ENCODE data around the gene AADACL4.

The AADACL4 gene

DNA sequence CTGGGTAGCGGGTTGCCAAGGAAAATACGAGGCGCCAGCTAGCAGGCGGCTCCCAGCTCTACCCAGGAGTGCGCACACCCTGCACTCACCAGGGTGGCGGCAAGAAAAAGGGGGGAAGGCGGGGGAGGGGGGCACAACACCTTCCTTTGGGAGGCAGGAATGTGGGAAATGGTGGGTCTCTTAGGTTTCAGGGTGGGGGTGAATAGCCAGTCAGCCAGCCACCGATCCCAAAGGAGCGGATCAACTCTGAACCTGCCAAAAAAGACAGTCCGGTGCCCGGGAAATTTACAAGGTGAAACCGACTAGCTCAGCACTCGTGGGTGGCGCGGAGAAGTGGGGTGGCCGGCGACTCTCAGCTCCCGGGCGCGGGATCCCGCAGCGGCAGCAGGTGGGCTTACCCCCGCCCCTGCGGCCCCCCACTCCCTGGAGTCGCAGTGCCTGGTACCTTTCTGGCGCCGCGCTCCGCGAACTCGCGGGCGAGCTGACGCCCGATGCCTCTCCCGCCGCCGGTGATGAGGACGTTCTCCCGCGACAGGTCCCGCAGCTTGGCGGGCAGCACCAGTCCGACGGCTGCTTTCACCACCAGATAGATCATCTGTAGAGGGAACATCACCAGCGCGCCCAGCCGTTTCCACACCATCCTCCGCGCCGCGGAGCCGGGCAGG lies 27.0 kb upstream of the AADACL4 start:
- no peak for TF ChIP-seq CTCF (conservative IDR thresholded peaks at IDR 0.05; ENCODE audit: control insufficient read depth, insufficient read depth, low read depth, low read length)
- DNase-seq (ENCODE audit: low read depth), result no peak
- H3K4me3 ChIP-seq (ENCODE audit: control insufficient read depth, low read depth, low read length), result peak overlapping the region; percentile 65

DNA sequence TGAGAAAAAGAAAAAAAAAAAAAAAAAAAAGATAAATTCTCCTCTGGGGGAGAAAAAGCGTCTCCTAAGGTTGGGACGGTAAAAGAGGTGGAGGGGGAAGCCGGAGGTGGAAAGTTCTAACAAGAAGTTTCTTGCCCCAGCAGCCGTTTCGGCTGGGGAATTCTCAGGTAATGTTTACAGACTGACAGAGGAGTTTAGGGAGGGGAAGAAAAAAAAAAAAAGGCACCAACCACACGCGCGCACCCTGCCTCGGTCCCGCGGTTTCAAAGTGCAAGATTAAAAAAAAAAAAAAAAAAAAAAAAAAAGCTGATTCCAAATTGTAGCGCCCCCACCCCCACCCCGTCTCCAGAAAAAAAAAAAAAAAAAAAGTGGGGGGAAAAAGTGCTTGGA lies 26.4 kb upstream of the AADACL4 start:
- DNase-seq (ENCODE audit: low read depth), result no peak
- H3K4me3 ChIP-seq (ENCODE audit: control insufficient read depth, low read depth, low read length), result peak overlapping the region; percentile 65
- TF ChIP-seq CTCF (conservative IDR thresholded peaks at IDR 0.05; ENCODE audit: control insufficient read depth, insufficient read depth, low read depth, low read length), result no peak

DNA sequence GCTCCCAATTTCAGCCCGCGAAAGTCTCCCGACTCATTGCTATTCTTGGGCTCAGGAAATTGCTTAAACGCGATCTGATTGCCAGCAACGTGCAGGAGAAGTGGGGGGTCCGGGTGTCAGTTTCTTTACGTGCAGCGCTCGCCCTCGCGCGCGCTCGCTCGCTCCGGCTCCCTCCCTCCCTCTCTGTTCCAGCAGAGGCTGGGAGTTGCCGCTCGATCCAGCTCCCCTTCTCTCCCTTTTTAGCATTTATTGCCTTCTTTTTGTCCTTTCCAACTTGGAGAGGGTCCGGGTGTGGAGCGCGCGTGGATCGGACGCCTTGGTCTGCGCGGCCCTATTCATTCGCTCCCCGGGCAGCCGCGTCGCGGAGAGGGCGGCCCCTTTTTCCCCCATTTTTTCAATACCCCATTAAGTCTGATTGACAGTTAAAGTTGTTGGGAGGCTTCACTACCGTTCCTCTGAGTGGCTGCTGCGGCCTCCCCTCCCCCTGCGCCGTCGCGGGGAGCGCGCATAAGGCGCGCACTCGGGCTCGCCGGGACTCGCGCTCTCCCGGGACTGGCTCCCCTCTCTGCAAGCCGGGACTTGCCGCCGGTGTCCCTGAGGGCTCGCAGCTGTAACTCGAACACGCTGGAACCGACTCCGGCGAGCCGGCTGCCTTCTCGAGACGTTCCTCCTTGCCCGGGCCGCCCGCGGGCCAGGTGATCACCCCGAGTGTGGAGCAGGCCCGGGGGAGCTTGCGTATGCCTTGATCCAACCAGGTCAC lies 25.8 kb upstream of the AADACL4 start, which contains the start of gene DHRS3:
TSS of gene DHRS3 (minus strand) at position 310 of the 760 bp plus-strand sequence. CDS start 862 bp downstream, outside the sequence.
- peak within 1 kb of the TSS; percentile 65 for H3K4me3 ChIP-seq (ENCODE audit: control insufficient read depth, low read depth, low read length)
- DNase-seq (ENCODE audit: low read depth), result peak; percentile 56
- TF ChIP-seq CTCF (conservative IDR thresholded peaks at IDR 0.05; ENCODE audit: control insufficient read depth, insufficient read depth, low read depth, low read length), result no peak

DNA sequence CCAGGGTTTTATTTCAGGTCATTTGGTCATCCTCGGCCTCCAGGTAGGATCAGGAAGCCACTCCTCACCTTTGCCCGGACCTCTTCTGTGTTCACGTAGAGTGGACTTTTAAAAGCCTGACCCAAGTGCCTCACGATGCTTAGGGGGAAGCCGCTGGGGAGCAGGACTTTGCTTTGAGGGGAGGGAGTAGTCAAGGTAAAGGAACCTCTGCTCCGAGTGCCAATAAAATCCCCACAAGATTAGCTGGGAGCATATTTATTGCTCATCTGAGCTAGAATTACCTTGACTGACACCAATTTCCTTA lies 25.3 kb upstream of the AADACL4 start:
- H3K4me3 ChIP-seq (ENCODE audit: control insufficient read depth, low read depth, low read length), result peak overlapping the region; percentile 65
- no peak for TF ChIP-seq CTCF (conservative IDR thresholded peaks at IDR 0.05; ENCODE audit: control insufficient read depth, insufficient read depth, low read depth, low read length)
- no peak for DNase-seq (ENCODE audit: low read depth)

DNA sequence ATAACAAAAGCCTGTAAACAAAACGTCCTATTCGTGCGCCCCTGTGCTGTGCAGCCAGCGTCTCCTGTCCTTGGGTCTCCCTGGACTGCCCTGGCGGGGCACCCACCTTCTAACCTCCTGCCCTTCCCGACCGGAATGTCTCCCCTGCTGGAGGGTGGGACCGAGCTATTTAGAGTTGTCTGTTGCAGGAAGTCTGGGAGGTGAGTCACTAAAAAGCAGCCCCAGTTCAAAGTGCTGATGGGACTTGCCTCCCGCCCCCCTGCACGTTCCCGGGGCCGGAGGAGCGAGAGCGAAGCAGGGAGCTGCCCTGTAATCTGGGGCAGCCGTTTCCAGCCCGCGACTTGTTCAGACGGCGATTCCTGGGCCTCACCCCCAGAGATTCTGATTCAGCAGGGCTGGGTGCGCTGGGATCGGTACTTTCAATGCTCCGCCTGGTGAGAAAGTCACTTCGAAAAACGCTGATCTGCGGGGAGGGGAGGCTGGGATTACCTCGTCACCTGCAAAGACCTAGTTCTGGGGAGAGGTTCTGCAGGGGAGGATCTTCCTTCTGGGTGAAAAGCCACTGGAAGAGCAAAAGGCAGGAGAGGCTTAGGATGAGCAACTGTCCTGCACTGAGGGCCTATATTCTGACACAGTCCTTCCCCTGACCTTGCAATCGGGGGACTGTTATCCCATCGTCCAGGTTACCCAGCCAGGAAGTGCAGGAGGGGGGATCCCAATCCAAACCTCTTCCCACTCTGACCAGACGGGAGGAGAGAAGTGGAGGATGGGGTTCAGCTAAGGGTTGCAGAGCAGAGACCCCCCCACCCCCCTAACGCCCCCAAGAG lies 24.7 kb upstream of the AADACL4 start:
- TF ChIP-seq CTCF (conservative IDR thresholded peaks at IDR 0.05; ENCODE audit: control insufficient read depth, insufficient read depth, low read depth, low read length), result no peak
- peak; percentile 82 for DNase-seq (ENCODE audit: low read depth)
- H3K4me3 ChIP-seq (ENCODE audit: control insufficient read depth, low read depth, low read length), result peak overlapping the region; percentile 65

GRCh38 chr1:12619792-12620487 lies 23.9 kb upstream of the AADACL4 start:
- H3K4me3 ChIP-seq (ENCODE audit: control insufficient read depth, low read depth, low read length), result no peak overlapping the region
- peak; percentile 90 for TF ChIP-seq CTCF (conservative IDR thresholded peaks at IDR 0.05; ENCODE audit: control insufficient read depth, insufficient read depth, low read depth, low read length)
- peak; percentile 88 for DNase-seq (ENCODE audit: low read depth)
